SIG-M5 treated with dmso at 0.1 percent for 504 hours (cell line): ENCODE results near the gene PRR14.
"Not testable (repeated sequence)": the region's sequence is repeated elsewhere in the genome, so short reads cannot be mapped to it uniquely, and the experiment has no call there.

ENCODE experiments used
- DNase-seq: peaks from one replicate; lab custom pipeline; 2025; ENCODE audit not compliant: unreplicated experiment; lab: John Stamatoyannopoulos, UW

Gene PRR14

DNA sequence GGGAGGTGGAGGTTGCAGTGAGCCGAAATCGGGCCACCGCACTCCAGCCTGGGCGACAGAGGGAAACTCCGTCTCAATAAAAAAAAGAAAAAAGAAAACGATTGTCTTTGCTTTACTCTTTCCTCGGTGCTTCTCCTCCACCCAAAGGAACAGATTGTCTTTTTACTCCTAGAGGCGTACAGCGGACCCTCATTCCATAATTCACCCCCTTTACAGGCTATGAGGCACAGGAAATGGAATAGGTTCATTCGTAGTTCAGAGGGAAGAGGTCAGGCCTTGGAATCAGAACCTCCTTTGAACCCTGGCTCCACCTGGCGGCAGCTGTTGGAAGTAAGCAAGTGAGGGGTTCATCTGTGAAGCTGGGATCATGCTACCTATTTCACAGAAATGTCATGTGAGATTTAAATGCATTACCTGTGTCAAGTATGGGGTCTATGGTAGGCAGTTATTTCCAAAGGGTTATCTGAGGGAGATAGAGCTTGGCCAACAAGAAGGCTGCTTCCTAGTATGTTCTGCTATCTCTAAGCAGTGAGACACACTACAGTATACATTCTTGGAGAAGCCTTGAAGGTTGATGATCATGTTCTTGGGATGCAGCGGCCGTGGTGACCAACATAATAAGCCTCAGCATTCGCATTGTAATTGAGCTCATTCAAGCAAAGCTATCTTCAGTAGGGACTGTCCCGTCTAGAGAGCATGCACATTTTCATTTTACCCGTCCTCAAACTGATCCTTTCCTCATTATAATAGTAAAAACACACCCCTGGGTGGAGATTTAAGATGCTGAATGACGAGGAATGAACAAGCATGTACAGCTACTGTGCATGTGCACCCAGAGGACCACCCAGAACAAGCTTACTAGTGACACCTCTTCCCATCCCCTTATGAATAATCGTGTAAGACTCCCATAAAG, 21.9 kb upstream of the PRR14 start:
- DNase-seq, result peak; percentile 82

DNA sequence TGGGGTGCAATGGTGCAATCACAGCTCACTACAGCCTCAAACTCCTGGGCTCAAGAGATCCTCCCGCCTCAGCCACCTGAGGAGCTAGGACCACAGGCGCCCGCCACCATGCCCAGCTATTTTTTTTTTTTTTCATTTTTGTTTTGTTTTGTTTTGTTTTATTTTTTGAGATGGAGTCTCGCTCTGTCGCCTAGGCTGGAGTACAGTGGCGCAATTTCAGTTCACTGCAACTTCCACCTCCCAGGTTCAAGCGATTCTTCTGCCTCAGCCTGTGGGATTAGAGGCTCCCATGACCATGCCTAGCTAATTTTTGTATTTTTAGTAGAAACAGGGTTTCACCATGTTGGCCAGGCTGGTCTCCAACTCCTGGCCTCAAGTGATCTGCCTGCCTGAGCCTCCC, 18.3 kb upstream of the PRR14 start:
- not testable (repeated sequence) for DNase-seq

DNA sequence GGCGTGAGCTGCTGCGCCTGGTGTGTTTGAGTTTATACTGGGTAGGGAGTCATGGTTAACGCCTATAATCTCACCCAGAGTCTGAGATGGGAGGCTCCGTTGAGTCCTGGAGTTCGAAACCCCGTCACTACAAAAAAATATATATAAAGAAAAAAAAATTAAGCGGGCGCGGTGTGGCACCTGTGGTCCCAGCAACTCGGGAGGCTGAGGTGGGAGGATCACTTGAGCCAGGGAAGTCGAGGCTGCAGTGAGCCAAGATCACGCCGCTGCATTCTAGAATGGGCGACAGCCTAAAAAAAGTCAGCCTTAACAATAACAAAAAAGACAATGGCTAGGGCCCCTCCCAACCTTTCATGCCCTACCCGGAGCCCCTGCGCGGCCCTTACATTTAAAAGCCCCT, 17.2 kb upstream of the PRR14 start:
- DNase-seq, result no peak

DNA sequence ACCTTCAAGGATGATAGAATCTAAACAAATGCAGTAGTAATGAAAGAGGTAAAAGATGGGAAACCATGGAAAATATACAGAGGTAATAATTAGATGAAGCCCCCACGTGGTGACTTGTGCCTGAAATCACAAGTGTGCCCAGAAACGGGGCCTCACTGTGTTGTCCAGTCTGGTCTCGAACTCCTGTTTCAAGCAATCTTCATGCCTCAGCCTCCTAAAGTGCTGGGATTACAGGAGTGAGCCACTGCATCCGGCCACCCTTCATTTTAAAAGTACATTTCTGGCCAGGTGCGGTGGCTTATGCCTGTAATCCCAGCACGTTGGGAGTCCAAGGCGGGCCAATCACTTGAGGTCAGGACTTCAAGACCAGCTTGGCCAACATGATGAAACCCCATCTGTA, 14.2 kb upstream of the PRR14 start:
- no peak for DNase-seq

- DNase-seq, result not testable (repeated sequence)
These were observed 13.6 kb upstream of the PRR14 start for GRCh38 chr16:30637139-30637538.

DNA sequence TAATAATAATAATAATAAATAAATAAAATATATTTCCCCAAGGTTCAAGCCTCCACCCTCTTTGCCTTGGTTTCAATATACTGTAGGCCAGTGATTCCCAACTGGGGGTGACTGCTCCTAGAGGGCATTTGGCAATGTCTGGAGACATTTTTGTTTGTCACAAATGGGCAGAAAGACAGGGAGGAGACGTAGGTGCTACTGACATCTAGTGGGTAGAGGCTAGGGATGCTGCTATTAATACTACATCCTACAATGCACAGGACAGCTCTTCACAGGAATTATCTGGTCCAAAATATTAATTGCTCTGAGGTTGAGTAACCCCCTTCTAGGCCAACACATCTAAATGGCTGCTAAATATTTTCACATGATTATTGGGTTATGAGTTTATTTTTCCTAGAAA, 12.8 kb upstream of the PRR14 start:
- DNase-seq, result peak; percentile 80

DNA sequence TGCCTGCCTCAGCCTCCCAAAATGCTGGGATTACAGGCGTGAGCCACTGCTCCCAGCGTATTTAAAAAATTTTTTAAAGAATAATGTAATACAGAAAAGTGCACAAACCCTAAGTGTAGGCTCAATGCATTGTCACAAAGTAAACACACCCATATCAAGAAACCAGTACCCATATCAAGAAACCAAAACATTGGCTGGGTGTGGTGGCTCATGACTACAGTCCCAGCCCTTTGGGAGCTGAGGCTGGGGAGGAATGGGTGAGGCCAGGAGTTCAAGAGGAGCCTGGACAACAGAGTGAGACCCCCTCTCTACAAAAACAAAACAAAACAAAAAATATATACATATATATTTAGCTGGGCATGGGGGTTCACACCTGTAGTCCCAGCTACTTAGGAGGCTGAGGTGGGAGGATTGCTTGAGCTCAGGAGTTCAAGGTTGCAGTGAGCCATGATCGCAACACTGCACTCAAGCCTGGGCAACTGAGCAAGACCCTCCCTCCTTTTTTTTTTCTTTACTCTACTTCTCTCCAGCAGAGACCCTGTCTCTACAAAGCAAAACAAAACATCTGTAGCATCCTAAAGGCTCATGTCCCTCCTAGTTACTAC, 9.3 kb upstream of the PRR14 start:
- DNase-seq, result no peak

DNA sequence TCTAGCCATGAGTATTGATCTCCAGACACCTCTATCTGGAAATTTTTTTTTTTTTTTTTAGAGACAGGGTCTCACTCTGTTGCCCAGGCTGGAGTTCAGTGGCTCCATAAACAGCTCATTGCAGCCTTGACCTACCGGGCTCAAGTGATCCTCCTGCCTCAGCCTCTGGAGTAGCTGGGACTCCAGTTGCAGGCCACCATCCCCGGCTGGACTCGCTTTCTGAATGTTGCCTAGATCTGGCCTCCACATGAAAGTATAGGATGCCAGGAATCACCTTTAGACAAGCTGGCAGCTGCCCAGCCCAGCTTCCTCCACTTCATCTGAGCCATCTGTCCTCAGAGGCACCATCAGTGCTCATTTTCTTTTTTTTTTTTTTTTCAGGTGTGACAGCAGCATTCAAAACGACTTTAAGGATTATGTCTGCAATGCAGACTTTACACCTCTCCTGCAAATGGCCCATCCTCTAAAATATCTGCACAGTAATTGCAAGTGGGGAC, 6.4 kb upstream of the PRR14 start:
- DNase-seq, result no peak

DNA sequence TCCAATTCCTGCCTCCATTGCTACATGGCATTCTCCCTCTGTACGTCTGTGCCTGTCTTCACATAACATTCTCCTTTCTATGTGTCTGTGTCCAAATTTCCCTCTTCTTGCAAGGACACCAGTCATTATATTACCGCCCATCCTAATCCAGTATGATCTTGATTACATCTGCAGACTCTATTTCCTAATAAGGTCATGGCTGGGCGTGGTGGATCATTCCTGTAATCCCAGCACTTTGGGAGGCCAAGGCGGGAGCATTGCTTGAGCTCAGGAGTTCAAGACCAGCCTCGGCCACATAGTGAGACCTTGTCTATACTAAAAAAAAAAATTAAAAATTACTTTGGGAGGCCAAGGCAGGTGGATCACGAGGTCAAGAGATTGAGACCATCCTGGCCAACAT, 5.0 kb upstream of the PRR14 start:
- DNase-seq, result no peak

DNA sequence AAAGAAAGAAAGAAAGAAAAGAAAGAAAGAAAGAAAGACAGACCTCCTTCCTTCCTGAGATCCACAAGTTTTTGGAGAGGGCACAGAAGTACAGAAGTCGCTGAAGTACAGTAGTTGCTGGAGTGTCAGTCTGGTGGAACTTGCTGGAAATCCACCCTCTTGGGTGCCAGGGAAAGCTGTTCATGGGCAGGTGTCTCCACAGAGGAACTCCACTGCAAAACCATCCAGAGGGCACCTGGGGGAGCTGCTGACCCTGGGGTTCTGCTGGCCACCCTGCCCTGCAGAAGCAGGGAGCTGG, 3.5 kb upstream of the PRR14 start:
- DNase-seq, result no peak

- DNase-seq, result no peak
These were observed 913 bp upstream of the PRR14 start for GRCh38 chr16:30649725-30650368.

DNA sequence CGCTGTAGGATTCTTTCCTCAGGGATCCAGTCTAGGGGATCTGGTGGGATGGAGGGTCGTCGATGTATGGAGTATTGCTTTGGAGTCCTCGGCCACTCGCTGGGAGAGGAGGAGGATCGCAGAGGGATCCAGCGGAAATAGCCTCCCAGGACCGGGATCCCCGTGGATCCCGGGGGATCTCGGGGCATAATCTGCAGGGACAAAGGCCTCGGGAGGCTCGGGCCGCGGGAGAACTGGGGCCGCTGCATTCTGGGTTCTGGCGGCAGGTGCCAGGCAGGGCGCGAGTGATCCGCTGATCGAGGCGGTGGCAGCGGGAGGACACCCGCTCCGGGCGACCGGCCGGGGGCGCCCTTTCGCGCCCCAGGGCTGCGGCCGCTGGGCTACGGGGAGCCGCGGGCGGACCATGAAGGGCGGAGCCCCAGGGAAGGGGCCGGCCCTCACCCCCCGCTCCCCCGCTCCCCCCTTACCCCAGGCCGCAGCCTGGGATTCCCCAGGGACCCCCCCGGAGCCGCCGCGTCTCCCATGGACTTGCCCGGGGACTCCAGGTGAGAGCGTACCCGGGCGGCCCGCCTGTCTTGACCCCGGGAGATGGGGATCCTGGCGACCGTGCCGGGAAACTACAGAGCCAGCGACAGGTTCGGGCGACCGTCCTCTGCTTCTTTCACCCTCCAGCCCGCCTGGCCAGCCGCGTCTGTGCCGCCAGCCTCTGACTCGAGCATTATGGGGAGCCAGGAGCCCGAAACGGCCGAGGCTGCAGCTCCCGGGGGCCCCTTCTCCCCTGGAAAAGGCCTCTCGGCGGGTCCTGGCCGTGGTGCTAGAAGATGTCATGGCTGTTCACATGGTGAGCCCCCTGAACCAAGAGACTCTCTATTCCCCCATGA, 604 bp downstream of the PRR14 start:
- peak; percentile 31 for DNase-seq

DNA sequence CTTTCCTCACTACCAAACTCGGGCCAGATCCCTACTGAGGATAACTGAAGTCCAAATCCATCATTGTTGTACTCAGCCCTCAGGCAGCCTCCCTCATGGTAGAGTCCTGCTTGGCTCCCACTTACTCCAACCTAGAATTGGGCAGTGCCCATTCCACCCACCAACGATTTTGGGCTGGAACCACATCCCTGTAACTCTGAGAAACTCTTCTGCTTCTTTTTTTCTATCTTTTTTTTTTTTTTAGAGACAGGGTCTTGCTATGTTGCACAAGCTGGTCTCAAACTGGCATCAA, 1.2 kb downstream of the PRR14 start:
- no peak for DNase-seq

GRCh38 chr16:30652718-30653117, 2.0 kb downstream of the PRR14 start:
- no peak for DNase-seq

- DNase-seq, result no peak
These were observed 4.1 kb downstream of the PRR14 start for GRCh38 chr16:30654856-30655255.

DNA sequence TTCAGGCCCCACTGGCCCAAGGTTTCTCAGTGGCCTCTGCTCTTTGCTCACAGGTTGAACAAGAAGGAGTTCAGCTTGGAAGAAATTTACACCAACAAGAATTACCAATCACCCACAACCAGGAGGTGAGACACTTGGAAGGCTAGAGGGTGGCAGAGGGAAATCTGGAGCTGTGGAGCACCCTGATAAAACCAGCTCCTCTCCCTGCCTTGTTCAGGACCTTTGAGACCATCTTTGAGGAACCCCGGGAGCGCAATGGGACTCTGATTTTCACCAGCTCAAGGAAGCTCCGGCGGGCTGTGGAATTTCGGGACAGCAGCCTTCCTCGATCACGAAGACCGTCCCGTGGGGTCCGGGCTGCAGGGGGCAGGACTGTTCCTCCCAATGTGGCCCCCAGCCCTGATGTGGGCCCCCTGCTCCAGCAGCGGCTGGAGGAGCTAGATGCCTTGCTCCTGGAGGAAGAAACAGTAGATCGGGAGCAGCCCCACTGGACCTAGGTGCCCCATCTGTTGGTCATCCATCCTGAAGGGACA, 5.1 kb downstream of the PRR14 start:
- DNase-seq, result no peak

- DNase-seq, result no peak
These were observed 5.6 kb downstream of the PRR14 start for GRCh38 chr16:30656388-30656787.

DNA sequence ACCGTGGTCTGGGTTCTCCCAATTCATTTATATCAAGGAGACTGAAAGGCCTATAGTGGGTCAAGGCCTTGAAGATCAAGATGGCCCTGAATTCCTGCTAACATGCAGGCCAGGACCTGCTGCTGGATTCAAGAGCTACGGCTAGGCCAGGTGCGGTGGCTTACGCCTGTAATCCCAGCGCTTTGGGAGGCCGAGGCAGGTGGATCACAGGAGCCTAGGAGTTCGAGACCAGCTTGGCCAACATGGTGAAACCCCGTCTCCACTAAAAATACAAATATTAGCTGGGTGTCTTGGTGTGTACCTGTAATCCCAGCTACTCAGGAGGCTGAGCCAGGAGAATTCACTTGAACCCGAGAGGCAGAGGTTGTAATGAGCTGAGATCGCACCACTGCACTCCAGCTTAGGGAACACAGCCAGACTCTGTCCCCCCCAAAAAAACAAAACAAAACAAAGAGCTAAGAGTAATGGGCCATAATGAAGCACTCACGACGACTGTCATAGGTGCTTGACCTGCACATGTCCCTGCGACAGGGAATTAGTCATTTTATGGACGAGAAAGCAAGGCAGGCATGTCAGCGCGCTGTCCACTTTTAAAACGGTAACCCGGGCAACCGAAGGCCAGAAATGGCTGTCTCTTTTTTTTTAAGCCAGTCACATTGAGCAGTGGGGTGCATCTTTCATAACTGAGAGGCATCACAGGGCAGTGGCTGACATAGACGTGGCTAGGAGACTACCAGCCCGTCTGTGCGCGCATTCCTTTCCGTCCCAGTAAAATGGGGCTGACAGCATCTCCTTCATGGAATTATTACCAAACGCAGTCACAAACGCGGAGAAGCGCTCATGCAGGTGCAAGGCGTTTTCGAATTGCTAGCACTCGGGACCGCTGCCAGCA, 6.5 kb downstream of the PRR14 start:
- peak; percentile 72 for DNase-seq

- DNase-seq, result peak; percentile 99
These were observed 7.3 kb downstream of the PRR14 start, which contains the start of gene FBRS for GRCh38 chr16:30657866-30658730. Gene FBRS, plus strand, starts transcription at chr16:30658431. Its CDS starts 1,088 bp downstream, at chr16:30659519.
